BLaER1 treated with 17β-estradiol and CSF1 and Interleukin-3, amounts not matched to agents 10 nM and 100 nM (cell line): ENCODE measurements around the gene TMEM95.
A peak's percentile ranks its signal among the peaks of the same experiment; 100 is the strongest.

Source experiments
- H3K27ac ChIP-seq, 11 experiments: shearing (Covaris generic); formaldehyde crosslinking; 2 replicates each; pipeline ENCODE4 v1.8.1; 2022
- H3K27me3 ChIP-seq, 11 experiments: shearing (Covaris generic); formaldehyde crosslinking; 2 replicates each; pipeline ENCODE4 v1.8.1; 2022
- H3K36me3 ChIP-seq, 11 experiments: shearing (Covaris generic); formaldehyde crosslinking; 2 replicates each; pipeline ENCODE4 v1.8.1; 2022
- H3K4me1 ChIP-seq, 10 experiments: shearing (Covaris generic); formaldehyde crosslinking; 2 replicates each; pipeline ENCODE4 v1.8.1; 2022
- H3K4me2 ChIP-seq, 11 experiments: shearing (Covaris generic); formaldehyde crosslinking; 2 replicates each; pipeline ENCODE4 v1.8.1; 2022
- H3K4me3 ChIP-seq, 10 experiments: shearing (Covaris generic); formaldehyde crosslinking; 2 replicates each; pipeline ENCODE4 v1.8.1; 2022
- H3K9ac ChIP-seq, 11 experiments: shearing (Covaris generic); formaldehyde crosslinking; 2 replicates each; pipeline ENCODE4 v1.8.1; 2022
- H3K9me3 ChIP-seq, 11 experiments: shearing (Covaris generic); formaldehyde crosslinking; replicated peaks in 1 of 11; 2 replicates each; pipeline ENCODE4 v1.8.1; 2022
- H4K20me1 ChIP-seq, 11 experiments: shearing (Covaris generic); formaldehyde crosslinking; 2 replicates each; pipeline ENCODE4 v1.8.1; 2022
- Cebpa-rat ChIP-seq, 11 experiments: shearing (Covaris generic); IDR thresholded peaks; 2 replicates each; pipeline ENCODE4 v1.8.1; 2022

Gene TMEM95

GRCh38 chr17:7321466-7321865, 33.5 kb upstream of the TMEM95 start:
- H3K4me3 ChIP-seq: no peak overlapping the region
- no peak overlapping the region for H3K27ac ChIP-seq
- peaks cover 80 to 99% (median 90%) of the 10 kb centered on the region in 11 experiments for H3K36me3 ChIP-seq
- H3K4me2 ChIP-seq: no peak overlapping the region
- TF ChIP-seq Cebpa-rat (IDR thresholded peaks at IDR 0.05): no peak
- H4K20me1 ChIP-seq: peaks cover 0 to 27% (median 4%) of the 10 kb centered on the region in 11 experiments; a peak in 3 of 22 replicates
- peaks cover 0 to 14% (median 4%) of the 10 kb centered on the region in 10 experiments; a peak in 9 of 20 replicates for H3K4me1 ChIP-seq
- H3K9me3 ChIP-seq: no peaks in the 10 kb centered on the region
- no peaks in the 10 kb centered on the region for H3K27me3 ChIP-seq
- H3K9ac ChIP-seq: peak overlapping the region in 3 of 11 experiments; percentile 18 to 24 (median 24); a peak in 3 of 22 replicates

- peaks cover 0 to 27% (median 4%) of the 10 kb centered on the region in 11 experiments; a peak in 3 of 22 replicates for H4K20me1 ChIP-seq
- TF ChIP-seq Cebpa-rat (IDR thresholded peaks at IDR 0.05): no peak
- H3K9me3 ChIP-seq: no peaks in the 10 kb centered on the region
- no peak overlapping the region for H3K4me3 ChIP-seq
- no peak overlapping the region for H3K27ac ChIP-seq
- no peaks in the 10 kb centered on the region for H3K27me3 ChIP-seq
- H3K4me1 ChIP-seq: peaks cover 3 to 12% (median 6%) of the 10 kb centered on the region in 10 experiments; a peak in 19 of 20 replicates
- no peak overlapping the region for H3K4me2 ChIP-seq
- peak overlapping the region in 4 of 11 experiments; percentile 1 to 35 (median 18); a peak in 3 of 22 replicates for H3K9ac ChIP-seq
- H3K36me3 ChIP-seq: peaks cover 74 to 99% (median 90%) of the 10 kb centered on the region in 11 experiments
These were observed 32.3 kb upstream of the TMEM95 start for GRCh38 chr17:7322520-7323194.

GRCh38 chr17:7323731-7324437, 31.1 kb upstream of the TMEM95 start:
- Histone ChIP-seq H3K4me1 (peaks cover 13 to 20% (median 15%) of the 10 kb centered on the region in 10 experiments; a peak in 19 of 20 replicates), H3K4me2 (no peak overlapping the region), H3K9me3 (no peaks in the 10 kb centered on the region), H3K27ac (no peak overlapping the region), H3K27me3 (no peaks in the 10 kb centered on the region), H4K20me1 (peaks cover 0 to 27% (median 4%) of the 10 kb centered on the region in 11 experiments; a peak in 3 of 22 replicates), H3K4me3 (no peak overlapping the region), H3K36me3 (peaks cover 61 to 87% (median 78%) of the 10 kb centered on the region in 11 experiments), H3K9ac (peak overlapping the region in 1 of 11 experiments; percentile 11; a peak in 1 of 22 replicates)
- no peak for TF ChIP-seq Cebpa-rat (IDR thresholded peaks at IDR 0.05)

- no peaks in the 10 kb centered on the region for H3K27me3 ChIP-seq
- H3K36me3 ChIP-seq: peaks cover 58 to 82% (median 74%) of the 10 kb centered on the region in 11 experiments
- no peak overlapping the region for H3K4me3 ChIP-seq
- H3K9me3 ChIP-seq: no peaks in the 10 kb centered on the region
- H3K4me1 ChIP-seq: peaks cover 13 to 20% (median 15%) of the 10 kb centered on the region in 10 experiments; a peak in 19 of 20 replicates
- H3K27ac ChIP-seq: no peak overlapping the region
- no peak overlapping the region for H3K4me2 ChIP-seq
- no peak for TF ChIP-seq Cebpa-rat (IDR thresholded peaks at IDR 0.05)
- H3K9ac ChIP-seq: no peak overlapping the region
- peaks cover 0 to 27% (median 4%) of the 10 kb centered on the region in 11 experiments; a peak in 3 of 22 replicates for H4K20me1 ChIP-seq
These were observed 30.5 kb upstream of the TMEM95 start for GRCh38 chr17:7324438-7324779.

GRCh38 chr17:7325031-7325528, 29.9 kb upstream of the TMEM95 start:
- Histone ChIP-seq H3K4me1 (peaks cover 13 to 20% (median 15%) of the 10 kb centered on the region in 10 experiments; a peak in 19 of 20 replicates), H3K27me3 (no peaks in the 10 kb centered on the region), H3K4me3 (no peak overlapping the region), H3K9ac (0 out of 22 replicates have a peak overlapping the region, but pooled peaks of 1 of the 11 experiments have one; percentile 89), H3K36me3 (peaks cover 56 to 75% (median 67%) of the 10 kb centered on the region in 11 experiments), H3K27ac (no peak overlapping the region), H4K20me1 (peaks cover 0 to 27% (median 4%) of the 10 kb centered on the region in 11 experiments; a peak in 3 of 22 replicates), H3K4me2 (no peak overlapping the region), H3K9me3 (no peaks in the 10 kb centered on the region)
- TF ChIP-seq Cebpa-rat (IDR thresholded peaks at IDR 0.05): no peak

GRCh38 chr17:7326186-7326585, 28.8 kb upstream of the TMEM95 start:
- Histone ChIP-seq H3K9me3 (no peaks in the 10 kb centered on the region), H3K9ac (peak overlapping the region in 6 of 11 experiments; percentile 4 to 91 (median 57); a peak in 4 of 22 replicates), H3K4me3 (no peak overlapping the region), H4K20me1 (peaks cover 0 to 27% (median 4%) of the 10 kb centered on the region in 11 experiments; a peak in 3 of 22 replicates), H3K4me1 (peaks cover 23 to 29% (median 24%) of the 10 kb centered on the region in 10 experiments), H3K4me2 (no peak overlapping the region), H3K36me3 (peaks cover 45 to 64% (median 56%) of the 10 kb centered on the region in 11 experiments), H3K27ac (no peak overlapping the region), H3K27me3 (no peaks in the 10 kb centered on the region)
- TF ChIP-seq Cebpa-rat (IDR thresholded peaks at IDR 0.05): no peak

- peaks cover 0 to 24% (median 4%) of the 10 kb centered on the region in 11 experiments; a peak in 3 of 22 replicates for H4K20me1 ChIP-seq
- TF ChIP-seq Cebpa-rat (IDR thresholded peaks at IDR 0.05): no peak
- no peaks in the 10 kb centered on the region for H3K27me3 ChIP-seq
- no peak overlapping the region; a peak in 2 of 22 replicates for H3K27ac ChIP-seq
- peak overlapping the region in 5 of 11 experiments; percentile 80 to 94 (median 86); a peak in 6 of 22 replicates for H3K4me2 ChIP-seq
- peaks cover 36 to 55% (median 47%) of the 10 kb centered on the region in 11 experiments for H3K36me3 ChIP-seq
- H3K4me3 ChIP-seq: no peak overlapping the region
- no peaks in the 10 kb centered on the region for H3K9me3 ChIP-seq
- peaks cover 30 to 38% (median 32%) of the 10 kb centered on the region in 10 experiments for H3K4me1 ChIP-seq
- H3K9ac ChIP-seq: peak overlapping the region in 8 of 11 experiments; percentile 8 to 91 (median 88); a peak in 10 of 22 replicates
These were observed 27.9 kb upstream of the TMEM95 start for GRCh38 chr17:7327056-7327455.

GRCh38 chr17:7327501-7327900, 27.5 kb upstream of the TMEM95 start:
- H3K4me1 ChIP-seq: peaks cover 35 to 43% (median 37%) of the 10 kb centered on the region in 10 experiments
- no peak for TF ChIP-seq Cebpa-rat (IDR thresholded peaks at IDR 0.05)
- H3K4me3 ChIP-seq: peak overlapping the region in 1 of 10 experiments; percentile 86; a peak in 3 of 20 replicates
- H4K20me1 ChIP-seq: peaks cover 0 to 19% (median 4%) of the 10 kb centered on the region in 11 experiments; a peak in 3 of 22 replicates
- no peaks in the 10 kb centered on the region for H3K9me3 ChIP-seq
- peak overlapping the region in 2 of 11 experiments; percentile 10 to 90; a peak in 1 of 22 replicates for H3K27ac ChIP-seq
- H3K4me2 ChIP-seq: peak overlapping the region; percentile 80 to 97 (median 88)
- H3K27me3 ChIP-seq: no peaks in the 10 kb centered on the region
- peak overlapping the region in 9 of 11 experiments; percentile 81 to 91 (median 89); a peak in 16 of 22 replicates for H3K9ac ChIP-seq
- H3K36me3 ChIP-seq: peaks cover 32 to 51% (median 43%) of the 10 kb centered on the region in 11 experiments
